GM18951 (cell line): ENCODE measurements around the gene PPIP5K1.

Experiments used
- POLR2A ChIP-seq: IDR thresholded peaks from 4 replicates; pipeline ENCODE4 v1.6.1; 2011; ENCODE audit warnings: mild to moderate bottlenecking; ENCODE audit not compliant: insufficient read length, insufficient read depth; ENCODE audit errors: extremely low read depth
- in situ Hi-C: fragments of 300-500 bp; cut with MboI; formaldehyde crosslinking; loops from one replicate; pipeline ENCODE4 v1.12.0; 2022; ENCODE audit warnings: low sequenced_read_pairs, mixed read lengths, inconsistent platforms; ENCODE audit not compliant: unreplicated experiment

PPIP5K1 gene

DNA sequence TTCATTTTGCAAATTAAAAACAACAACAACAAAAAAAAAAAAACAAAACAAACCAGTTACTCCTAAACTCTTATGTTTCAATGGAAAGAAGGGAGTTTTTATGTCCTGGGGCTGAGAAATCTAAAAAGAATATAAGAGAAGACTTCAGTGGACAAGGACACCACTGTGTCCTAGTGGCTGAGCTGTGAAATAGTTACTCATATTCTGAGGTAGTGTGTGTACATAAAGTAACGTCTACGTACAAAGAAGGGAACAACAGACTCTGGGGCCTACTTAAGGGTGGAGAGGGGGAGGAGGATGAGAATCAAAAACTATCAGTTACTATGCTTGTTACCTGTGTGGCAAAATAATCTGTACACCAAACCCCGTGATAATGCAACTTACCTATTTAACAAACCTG is 91.0 kb downstream of the PPIP5K1 start:
- in situ Hi-C loops = no loop called here
- no peak for TF ChIP-seq POLR2A

DNA sequence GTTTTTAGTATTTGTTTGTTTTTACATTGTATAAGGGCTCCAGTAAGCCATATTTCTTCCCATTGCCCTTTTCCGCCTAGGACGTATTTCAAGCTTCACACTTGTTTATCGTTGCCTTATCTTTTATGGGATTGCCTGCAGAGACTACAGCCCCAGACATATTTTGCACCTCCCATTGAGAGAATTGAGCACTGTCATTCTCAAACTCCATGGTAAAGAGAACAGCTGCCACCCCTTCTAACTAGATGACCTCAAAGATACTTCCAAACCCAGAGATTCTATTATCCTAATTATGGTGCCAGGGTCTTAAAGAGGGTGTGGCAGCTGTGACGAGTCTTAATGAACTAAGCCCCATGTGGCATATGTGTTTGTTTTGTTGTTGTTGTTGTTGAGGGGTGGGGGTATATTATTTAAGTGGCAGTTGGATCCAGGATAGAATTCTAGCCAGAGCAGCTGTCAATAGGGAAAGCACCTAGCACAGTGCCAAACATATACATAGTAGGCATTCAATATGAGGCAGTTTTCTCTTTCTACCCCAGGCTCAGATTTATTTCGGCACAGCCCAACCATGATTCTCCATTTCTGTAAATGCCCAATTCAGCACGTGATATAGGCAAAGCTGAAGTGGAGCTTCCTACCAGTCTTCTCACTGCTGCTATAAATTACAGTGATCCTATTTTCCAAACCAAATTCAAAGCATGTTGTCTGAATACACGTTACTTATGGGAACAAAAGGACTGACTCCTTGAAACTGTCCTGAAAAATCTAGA is 96.1 kb downstream of the PPIP5K1 start:
- in situ Hi-C loops = no loop called here
- no peak for TF ChIP-seq POLR2A

DNA sequence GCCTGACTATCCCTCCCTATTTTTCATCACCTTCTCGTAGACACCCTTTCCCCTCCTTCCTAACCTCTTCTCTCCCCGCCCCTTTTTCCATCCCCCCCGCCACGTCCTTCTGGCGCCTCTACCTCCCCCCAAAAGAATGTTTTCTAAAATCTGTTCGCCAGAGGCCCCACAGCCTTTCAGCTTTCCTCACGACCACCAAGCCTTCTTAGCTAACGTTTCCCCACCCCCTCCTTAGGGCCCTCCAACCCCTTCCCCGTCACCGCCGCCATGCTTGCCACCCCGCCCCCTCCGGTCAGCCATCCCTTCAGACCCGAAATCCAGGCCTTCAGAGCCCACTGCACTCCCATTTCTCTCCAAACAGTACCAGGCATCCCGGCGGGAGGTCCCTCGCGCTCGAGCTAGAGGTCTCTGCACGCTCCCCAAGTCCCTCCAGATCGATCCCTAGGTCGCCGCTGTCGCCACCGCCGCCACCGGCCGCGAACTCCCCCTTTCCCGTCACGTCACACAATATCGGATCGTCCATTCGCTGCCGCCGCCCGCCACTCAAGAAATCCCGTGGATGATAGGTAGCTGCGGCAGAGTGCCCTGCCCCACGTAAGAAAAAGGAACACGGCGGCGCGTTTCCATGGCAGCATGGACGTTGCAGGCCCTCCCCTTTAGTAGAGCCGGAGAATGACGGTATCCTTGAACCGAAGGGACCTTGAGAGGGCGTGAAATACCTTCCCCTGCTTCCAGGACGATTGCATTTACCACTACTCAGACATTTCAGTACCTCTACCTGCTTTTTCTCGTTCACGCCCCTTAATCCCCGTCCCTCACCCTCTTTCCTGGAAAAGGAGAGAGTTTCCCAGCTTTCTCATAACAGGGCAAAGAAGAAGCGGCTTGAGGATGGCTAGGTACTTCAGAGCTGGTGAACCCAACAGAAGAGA is 97.1 kb downstream of the PPIP5K1 start, which contains the start of gene TP53BP1:
TP53BP1 (minus strand) TSS at position 484 of the 929 bp plus-strand sequence; CDS start at position 371, 113 bp downstream.
- peak; percentile 54 for TF ChIP-seq POLR2A
- in situ Hi-C loops = no loop called here

DNA sequence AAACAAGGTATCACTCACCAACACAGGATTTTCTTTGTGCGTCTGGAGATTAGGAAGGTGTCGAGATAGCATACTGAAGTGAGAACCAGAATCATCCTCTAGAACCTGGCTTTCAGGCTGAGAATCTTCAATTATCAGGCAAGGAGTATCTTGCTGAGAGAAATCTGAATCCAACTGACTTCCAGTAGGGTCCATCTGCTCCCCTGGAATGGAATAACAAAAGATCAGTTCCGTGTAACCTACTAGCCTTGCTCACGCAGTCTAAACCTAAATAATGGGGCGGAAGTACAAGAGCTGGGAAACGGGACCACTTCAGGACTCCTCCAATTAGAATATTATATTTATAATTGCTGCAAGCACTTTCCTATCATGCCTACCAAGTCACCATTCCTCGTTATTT is 97.7 kb downstream of the PPIP5K1 start:
- no peak for TF ChIP-seq POLR2A
- in situ Hi-C loops = no loop called here

- in situ Hi-C loops = no loop called here
These were observed 100.8 kb downstream of the PPIP5K1 start for GRCh38 chr15:43489191-43489590.

DNA sequence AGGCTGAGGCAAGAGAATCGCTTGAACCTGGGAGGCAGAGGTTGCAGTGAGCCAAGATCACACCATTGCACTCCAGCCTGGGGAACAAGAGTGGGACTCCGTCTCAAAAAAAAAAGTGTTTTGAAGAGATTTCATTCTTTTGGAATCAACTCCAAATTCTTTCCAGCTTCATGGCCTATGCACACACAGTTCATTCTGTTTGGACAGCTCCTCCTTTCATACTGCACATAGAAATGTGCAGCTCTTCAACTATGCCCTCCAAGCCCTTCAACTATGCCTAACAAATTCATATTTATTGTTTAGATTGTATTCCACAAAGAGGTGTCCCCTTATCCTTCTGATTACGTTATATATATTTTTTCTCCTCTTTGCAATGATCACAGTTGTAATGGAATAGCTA is 101.2 kb downstream of the PPIP5K1 start:
- in situ Hi-C loops = no loop called here
- no peak for TF ChIP-seq POLR2A

More at GRCh38 chr15:43489191-43489590, 100.8 kb downstream of the PPIP5K1 start:
- TF ChIP-seq POLR2A = no peak

DNA sequence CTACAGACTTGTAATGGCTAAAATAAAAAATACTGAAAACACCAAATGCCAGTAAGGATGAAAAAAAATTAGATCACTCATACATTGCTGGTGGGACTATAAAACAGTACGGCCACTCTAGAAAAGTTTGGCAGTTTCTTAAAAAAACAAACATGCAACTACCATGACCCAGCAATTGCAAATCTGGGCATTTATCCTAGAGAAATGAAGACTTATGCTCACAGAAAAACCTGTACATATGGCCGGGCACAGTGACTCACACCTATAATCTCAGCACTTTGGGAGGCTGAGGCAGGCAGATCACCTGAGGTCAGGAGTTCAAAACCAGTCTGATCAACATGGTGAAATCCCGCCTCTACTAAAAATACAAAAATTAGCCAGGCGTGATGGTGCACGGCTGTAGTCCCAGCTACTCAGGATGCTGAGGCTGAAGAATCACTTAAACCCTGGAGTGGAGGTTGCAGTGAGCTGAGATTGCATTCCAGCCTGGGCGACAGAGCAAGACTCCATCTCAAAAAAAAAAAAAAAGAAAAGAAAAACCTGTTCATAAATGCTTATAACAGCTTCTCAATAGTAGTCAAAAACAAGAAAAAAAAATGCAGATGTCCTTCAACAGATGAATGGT is 102.6 kb downstream of the PPIP5K1 start:
- in situ Hi-C loops = no loop called here
- no peak for TF ChIP-seq POLR2A

GRCh38 chr15:43484455-43484854 is 105.6 kb downstream of the PPIP5K1 start:
- in situ Hi-C loops = no loop called here
- TF ChIP-seq POLR2A = no peak
